COR-L47 (cell line): ENCODE data around the gene SIK3.

Experiments
- DNase-seq: peaks from one replicate; lab custom pipeline; 2025; lab: John Stamatoyannopoulos, UW

Gene SIK3

GRCh38 chr11:116930586-116930985, 167.6 kb downstream of the SIK3 start:
- no peak for DNase-seq

GRCh38 chr11:116930177-116930576, 168.1 kb downstream of the SIK3 start:
- DNase-seq = no peak

- no peak for DNase-seq
Observed at GRCh38 chr11:116929414-116930090, 168.7 kb downstream of the SIK3 start.

DNA sequence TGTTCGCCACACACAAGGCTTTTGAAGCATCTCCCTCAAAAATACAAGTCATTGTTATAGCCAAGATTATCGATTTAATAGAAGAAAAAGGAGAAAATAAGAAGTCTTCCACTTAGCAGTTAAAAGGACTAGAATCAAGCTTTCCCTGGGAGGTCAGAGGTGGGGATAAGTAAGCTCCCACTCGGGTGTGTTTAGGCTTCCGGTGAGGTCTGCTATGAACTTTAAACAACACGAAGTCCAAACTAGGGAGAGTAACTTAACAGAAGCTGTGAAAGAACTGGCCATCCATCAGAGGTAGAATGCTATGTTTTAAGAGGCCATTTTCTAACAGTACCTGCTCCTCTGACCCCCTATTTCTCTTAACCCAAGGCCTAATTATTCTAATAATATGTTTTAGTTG, 169.4 kb downstream of the SIK3 start:
- DNase-seq = no peak

DNA sequence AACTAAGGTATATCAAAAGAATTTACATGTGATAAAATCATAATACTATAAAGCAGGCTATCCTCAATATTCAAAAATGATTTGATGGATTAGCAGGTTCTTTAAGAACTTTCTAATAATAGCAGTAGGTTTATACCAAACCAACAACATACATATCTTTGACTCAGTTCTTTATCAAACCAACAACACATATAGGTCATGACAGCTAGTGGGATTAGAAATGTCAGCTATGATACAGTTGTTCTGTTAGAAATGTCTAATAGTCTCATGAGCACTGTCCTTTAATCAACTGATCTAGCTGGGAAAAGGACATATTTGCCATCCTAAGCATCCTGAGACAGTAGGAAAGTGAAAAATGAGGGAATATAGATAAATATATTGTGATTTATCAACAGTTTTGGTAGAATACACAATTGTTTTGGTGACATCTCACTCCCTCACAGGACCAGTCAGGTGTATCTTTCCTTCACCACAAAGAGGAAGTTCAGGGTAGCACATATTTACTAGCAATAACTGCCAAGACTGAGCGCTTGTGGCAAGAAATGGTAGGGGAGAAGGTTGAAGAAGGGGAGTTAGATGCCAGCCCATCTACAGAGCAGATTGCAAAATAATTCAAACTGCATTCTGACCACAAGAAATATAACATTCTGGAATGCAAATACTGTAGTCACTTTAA, 170.0 kb downstream of the SIK3 start:
- no peak for DNase-seq

DNA sequence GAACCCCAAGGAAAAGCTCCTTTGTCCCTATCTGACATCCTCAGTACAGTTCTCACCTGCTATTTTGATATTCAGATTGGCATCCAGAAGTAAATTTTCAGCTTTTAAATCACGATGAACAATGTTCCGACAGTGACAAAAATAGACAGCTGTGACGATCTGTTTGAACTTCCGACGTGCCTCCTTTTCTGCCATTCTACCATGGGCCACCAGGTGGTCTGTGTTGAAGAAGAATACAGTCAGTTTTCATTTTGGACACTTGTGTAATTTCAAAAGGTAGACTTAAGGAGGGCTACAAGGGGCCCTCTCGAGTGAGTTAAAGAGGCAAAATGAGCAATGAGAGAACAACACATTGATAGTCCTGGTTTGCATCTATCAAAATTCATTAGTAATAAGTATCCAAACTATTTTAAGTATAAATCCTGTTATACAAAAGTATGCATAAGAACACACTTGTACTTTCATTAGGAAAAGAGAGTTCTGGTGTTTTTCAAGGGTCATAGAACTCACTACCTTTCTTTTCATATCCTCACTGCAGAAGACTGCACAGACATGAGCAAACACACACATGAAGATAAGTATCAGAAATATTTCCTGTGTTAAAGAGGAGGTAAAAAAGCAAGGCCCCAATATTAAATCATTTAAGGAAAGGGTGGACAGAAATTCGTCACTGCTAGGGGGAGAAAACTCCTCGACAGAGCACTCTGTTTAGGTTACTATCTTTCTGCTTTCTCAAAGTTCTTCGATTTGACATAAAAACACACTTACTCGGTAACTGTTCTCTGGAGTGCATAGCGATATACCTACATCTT, 170.9 kb downstream of the SIK3 start:
- DNase-seq = no peak

DNA sequence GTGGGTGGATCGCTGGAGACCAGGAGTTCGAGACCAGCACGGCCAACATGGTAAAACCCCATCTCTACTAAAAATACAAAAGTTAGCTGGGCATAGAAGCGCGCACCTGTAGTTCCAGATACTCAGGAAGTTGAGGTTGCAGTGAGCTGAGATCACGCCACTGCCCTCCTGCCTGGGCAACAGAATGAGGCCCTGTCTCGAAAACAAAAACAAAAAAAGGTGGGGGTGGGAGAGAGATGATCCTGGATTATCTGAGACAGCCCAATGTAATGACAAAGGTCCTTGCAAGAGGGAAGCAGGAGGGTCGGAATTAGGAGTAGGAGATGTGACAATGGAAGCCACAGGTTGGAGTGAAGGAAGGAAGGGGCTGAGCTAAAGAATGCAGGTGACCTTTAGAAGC, 173.2 kb downstream of the SIK3 start:
- DNase-seq = no peak

DNA sequence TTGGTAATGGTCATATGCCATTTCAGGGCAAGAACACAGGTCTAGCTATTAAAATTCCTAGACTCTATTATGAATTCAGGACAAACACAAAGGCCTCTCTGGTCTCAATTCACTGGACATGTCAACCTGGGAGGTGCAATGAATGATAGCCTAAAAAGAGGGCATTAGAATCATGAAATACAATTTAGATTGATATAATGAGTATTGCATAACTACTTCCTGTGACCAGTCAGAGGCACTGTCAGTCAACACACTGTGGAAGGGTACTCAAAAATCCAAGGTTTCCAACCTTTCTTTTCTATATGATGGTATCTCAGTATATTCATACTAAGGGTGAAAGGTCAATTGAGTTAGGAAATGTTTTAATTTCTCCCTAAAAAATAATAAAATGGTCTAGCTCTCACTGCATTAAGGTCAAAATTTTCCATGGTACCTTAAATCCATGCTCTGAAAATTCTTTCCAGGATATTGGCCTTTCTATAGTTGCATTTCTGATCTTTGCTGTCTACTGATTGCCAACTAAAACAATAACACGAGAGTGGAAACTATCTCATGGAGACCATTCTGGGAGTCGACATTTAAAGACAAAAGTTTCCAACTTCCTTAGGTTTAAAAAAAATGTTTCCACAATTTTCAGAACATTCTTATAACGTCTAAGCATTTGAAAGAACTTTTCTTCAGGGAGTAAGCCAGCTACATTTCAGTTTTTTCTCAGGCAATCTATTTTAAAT, 179.1 kb downstream of the SIK3 start:
- DNase-seq = no peak

DNA sequence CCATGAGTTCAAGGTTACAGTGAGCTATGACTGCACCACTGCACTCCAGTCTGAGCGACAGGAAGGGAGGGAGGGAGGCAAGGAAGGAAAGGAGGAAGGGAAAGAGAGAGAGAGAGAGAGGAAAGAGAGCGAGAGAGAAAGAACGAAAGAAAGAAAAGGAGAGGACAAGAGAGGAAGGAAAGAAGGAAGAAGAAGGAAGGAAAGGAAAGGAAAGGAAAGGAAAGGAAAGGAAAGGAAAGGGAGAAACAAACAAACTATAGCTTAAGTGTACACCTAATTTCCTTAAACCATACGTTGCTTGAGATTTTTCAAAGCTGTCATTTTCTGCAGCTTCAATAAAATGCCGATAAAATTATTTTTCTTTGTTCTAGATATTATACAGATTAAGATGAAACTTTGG, 180.6 kb downstream of the SIK3 start:
- no peak for DNase-seq

GRCh38 chr11:116916886-116917285, 181.3 kb downstream of the SIK3 start:
- DNase-seq = no peak

DNA sequence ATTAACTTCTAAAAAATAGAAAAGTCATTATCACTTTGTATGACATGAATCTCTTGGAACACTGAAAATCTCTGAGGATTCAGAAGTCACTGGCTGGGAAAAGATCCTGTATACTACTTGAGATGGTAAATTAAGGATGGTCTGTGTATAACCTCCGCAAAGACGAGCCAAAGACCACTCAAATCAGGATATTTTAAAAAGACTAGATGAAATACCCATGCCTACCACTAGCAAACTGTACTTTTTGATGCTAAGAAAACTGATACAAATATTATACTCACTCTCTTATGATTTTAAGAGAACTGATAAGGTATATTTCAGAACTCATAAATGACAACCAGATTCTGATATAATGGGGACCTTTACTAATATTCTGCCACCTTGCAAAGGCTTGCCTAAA, 182.2 kb downstream of the SIK3 start:
- DNase-seq = no peak

GRCh38 chr11:116913000-116913399, 185.2 kb downstream of the SIK3 start:
- DNase-seq = no peak

- DNase-seq = no peak
Observed at GRCh38 chr11:116911976-116912734, 186.1 kb downstream of the SIK3 start.

GRCh38 chr11:116910847-116911246, 187.4 kb downstream of the SIK3 start:
- no peak for DNase-seq

- no peak for DNase-seq
Observed at GRCh38 chr11:116910378-116910777, 187.8 kb downstream of the SIK3 start.

DNA sequence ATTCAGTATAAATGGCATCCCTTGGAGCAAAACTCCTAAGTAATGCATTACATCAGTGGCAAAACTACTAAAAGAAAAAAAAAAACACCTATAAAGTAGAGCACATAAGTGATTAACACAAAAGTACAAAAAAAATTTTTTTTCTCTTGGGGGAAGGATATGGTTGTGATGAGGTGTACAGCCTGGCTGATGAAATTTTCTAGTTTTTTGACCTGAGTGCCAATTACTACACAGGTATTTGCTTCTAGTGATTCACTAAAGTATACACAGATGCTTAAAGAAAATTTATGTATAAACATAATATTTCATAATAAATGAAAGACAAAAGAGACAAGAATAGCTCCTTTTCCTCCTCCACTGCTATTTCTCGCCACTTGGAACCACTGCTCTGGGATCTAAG, 189.0 kb downstream of the SIK3 start:
- DNase-seq = no peak

- DNase-seq = no peak
Observed at GRCh38 chr11:116906479-116906878, 191.7 kb downstream of the SIK3 start.

GRCh38 chr11:116903090-116903489, 195.1 kb downstream of the SIK3 start:
- no peak for DNase-seq

DNA sequence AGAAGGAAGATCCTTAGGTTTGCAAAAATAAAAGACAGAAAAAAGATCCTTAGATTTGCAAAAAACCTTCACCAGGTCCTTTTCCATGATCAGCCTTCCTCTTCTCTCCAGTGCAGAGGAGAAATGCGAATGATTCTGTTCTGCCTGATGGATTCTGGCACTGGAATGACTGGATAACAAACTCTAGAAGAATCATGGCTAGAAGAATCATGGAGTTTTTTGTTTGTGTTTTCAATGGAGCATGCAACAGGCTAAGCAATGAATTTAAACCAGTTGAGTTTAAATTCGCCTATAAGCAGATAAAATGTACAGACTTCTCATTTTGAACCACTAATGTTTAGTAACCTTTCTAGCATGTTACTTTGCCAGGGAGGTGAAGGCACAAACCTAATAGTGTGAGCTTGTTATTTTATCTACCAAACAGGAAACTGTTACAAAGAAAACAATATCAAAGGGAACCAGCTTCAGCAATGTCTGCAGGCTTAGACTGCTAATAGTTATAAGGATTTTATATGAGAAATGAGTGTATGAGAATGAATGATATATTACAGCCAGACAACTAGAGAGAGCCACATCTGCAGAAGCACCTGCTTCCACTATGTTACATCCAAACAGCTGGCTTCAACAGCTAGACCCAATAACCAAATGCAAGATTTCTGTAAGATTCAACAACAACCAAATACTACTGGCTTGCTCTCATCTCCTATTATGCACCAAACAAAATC, 196.1 kb downstream of the SIK3 start:
- no peak for DNase-seq

DNA sequence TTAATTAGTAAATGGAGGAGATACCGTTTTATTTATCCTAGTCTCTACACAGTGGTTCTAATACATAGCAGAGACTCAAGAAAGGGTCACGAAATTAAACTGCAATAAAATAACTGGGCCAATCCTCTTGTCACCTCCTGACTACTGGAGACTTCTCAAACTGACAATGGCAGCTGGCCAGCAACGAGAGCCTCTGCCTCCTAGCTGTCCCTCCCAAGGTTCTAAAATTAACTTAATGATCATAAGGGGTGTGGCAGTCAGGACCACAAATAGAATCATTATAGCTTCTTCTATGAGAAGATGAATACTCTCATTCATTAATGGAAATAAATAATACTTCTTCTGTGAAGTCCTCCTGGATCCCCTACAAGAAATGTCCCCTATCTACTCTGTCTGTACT, 197.0 kb downstream of the SIK3 start:
- DNase-seq = no peak

DNA sequence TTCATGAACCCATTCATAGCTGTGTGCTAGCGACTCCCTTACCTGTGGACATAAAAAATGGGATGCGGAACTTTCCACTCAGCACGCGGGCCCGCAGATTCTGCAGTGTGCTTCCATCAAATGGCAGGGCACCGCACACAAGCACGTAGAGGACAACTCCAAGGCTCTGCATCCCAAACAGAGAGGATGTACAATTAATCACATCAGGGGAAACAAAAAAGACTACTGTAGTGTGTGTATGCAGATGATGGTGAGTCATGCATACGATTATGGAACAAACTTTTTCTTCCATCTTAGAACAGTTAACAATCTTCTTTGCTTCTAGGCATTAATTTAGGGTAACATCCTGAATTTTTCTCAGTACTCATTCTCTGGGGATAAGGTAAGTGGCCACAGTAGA, 202.0 kb downstream of the SIK3 start:
- no peak for DNase-seq
